SK-N-SH (cell line): ENCODE data around the gene PKP1.

Experiments used
- EZH2phosphoT487 ChIP-seq: fragments of 200-600 bp; sonication (generic); IDR thresholded peaks from 2 replicates; pipeline ENCODE4 v1.6.1; 2017; ENCODE audit warnings: low read depth, mixed run types, mild to moderate bottlenecking, antibody characterized with exemption, moderate library complexity, borderline replicate concordance
- JUND ChIP-seq: IDR thresholded peaks from 2 replicates; pipeline ENCODE4 v1.4.0; 2012
- POLR2AphosphoS5 ChIP-seq: IDR thresholded peaks from 2 replicates; pipeline ENCODE4 v1.6.1; 2012; ENCODE audit warnings: low read depth, low read length
- REST ChIP-seq: IDR thresholded peaks from 2 replicates; pipeline ENCODE4 v1.6.1; 2012; ENCODE audit warnings: mild to moderate bottlenecking, low read depth, low read length, moderate library complexity
- TF ChIP-seq, protein P1 (sequence below): IDR thresholded peaks from 2 replicates; pipeline ENCODE4 v1.4.0; 2012; ENCODE audit warnings: low read depth, borderline replicate concordance

GRCh38 chr1:201360486-201360885 lies 77.2 kb downstream of the PKP1 start:
- TF ChIP-seq EZH2phosphoT487 (no peak), POLR2AphosphoS5 (no peak), REST (no peak), JUND (no peak)
- TF ChIP-seq, protein P1, sequence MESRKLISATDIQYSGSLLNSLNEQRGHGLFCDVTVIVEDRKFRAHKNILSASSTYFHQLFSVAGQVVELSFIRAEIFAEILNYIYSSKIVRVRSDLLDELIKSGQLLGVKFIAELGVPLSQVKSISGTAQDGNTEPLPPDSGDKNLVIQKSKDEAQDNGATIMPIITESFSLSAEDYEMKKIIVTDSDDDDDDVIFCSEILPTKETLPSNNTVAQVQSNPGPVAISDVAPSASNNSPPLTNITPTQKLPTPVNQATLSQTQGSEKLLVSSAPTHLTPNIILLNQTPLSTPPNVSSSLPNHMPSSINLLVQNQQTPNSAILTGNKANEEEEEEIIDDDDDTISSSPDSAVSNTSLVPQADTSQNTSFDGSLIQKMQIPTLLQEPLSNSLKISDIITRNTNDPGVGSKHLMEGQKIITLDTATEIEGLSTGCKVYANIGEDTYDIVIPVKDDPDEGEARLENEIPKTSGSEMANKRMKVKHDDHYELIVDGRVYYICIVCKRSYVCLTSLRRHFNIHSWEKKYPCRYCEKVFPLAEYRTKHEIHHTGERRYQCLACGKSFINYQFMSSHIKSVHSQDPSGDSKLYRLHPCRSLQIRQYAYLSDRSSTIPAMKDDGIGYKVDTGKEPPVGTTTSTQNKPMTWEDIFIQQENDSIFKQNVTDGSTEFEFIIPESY: no peak
